Loucy (cell line): Measurements from ENCODE around the gene STPG2.

Source experiments
- H2AFZ ChIP-seq: fragments of 200-600 bp; sonication (generic); 2 replicates; pipeline ENCODE4 v1.6.0; 2016; ENCODE audit warnings: antibody characterized with exemption, mild to moderate bottlenecking, low read length, moderate library complexity
- H3F3A ChIP-seq: fragments of 200-600 bp; 2 replicates; pipeline ENCODE4 v1.6.0; 2016; ENCODE audit warnings: antibody characterized with exemption, low read depth, mild to moderate bottlenecking
- H3K27me3 ChIP-seq: fragments of 200-600 bp; sonication (generic); 2 replicates; pipeline ENCODE4 v1.6.1; 2014; ENCODE audit warnings: low read length, mild to moderate bottlenecking; ENCODE audit not compliant: insufficient read depth, poor library complexity, severe bottlenecking
- H3K36me3 ChIP-seq: fragments of 200-600 bp; sonication (generic); 2 replicates; pipeline ENCODE4 v1.6.1; 2016; ENCODE audit warnings: low read length; ENCODE audit not compliant: insufficient read depth
- H3K4me1 ChIP-seq: fragments of 200-600 bp; sonication (generic); 2 replicates; pipeline ENCODE4 v1.5.1; 2014; ENCODE audit warnings: low read length, mild to moderate bottlenecking; ENCODE audit not compliant: insufficient read depth, poor library complexity, severe bottlenecking
- H3K4me2 ChIP-seq: fragments of 200-600 bp; sonication (generic); 2 replicates; pipeline ENCODE4 v1.6.0; 2014; ENCODE audit warnings: antibody characterized with exemption, low read length, low read depth, mild to moderate bottlenecking; ENCODE audit not compliant: poor library complexity, severe bottlenecking
- H3K4me3 ChIP-seq: fragments of 200-600 bp; sonication (generic); 2 replicates; pipeline ENCODE4 v1.5.1; 2014; ENCODE audit warnings: low read length, mild to moderate bottlenecking, mixed read lengths; ENCODE audit not compliant: poor library complexity, severe bottlenecking
- H3K79me2 ChIP-seq: fragments of 200-600 bp; sonication (generic); 2 replicates; pipeline ENCODE4 v1.6.1; 2014; ENCODE audit warnings: low read length; ENCODE audit not compliant: insufficient read depth
- H3K9ac ChIP-seq: fragments of 200-600 bp; sonication (generic); 2 replicates; pipeline ENCODE4 v1.6.0; 2014; ENCODE audit warnings: mild to moderate bottlenecking, low read depth, low read length, moderate library complexity; ENCODE audit not compliant: poor library complexity, severe bottlenecking
- H3K9me2 ChIP-seq: fragments of 200-600 bp; sonication (generic); replicated peaks from 2 replicates; pipeline ENCODE4 v1.6.1; 2016; ENCODE audit warnings: low read depth, low read length, mixed read lengths
- H3K9me3 ChIP-seq: fragments of 200-600 bp; sonication (generic); 2 replicates; pipeline ENCODE4 v1.6.1; 2014; ENCODE audit warnings: mild to moderate bottlenecking, antibody characterized with exemption, low read length, low read depth; ENCODE audit not compliant: insufficient read depth
- H4K20me1 ChIP-seq: fragments of 200-600 bp; sonication (generic); 2 replicates; pipeline ENCODE4 v1.6.0; 2014; ENCODE audit warnings: antibody characterized with exemption, low read length, mild to moderate bottlenecking; ENCODE audit not compliant: insufficient read depth, poor library complexity, severe bottlenecking
- EZH2phosphoT487 ChIP-seq: fragments of 200-600 bp; IDR thresholded peaks from 2 replicates; pipeline ENCODE4 v1.6.1; 2018; ENCODE audit warnings: antibody characterized with exemption, mild to moderate bottlenecking, moderate library complexity, borderline replicate concordance
- TF ChIP-seq, protein P1 (sequence below): fragments of 200-600 bp; sonication (generic); conservative IDR thresholded peaks from 2 replicates; pipeline ENCODE4 v1.5.1; 2014; ENCODE audit warnings: mild to moderate bottlenecking, antibody characterized with exemption, low read length

Gene STPG2

GRCh38 chr4:97868097-97868496, 275.2 kb downstream of the STPG2 start:
- no peak overlapping the region for H2AFZ ChIP-seq
- no peaks in the 10 kb centered on the region for H4K20me1 ChIP-seq
- H3K36me3 ChIP-seq, result no peaks in the 10 kb centered on the region
- H3K9me3 ChIP-seq, result no peaks in the 10 kb centered on the region
- H3K4me2 ChIP-seq, result no peak overlapping the region
- TF ChIP-seq, protein P1, sequence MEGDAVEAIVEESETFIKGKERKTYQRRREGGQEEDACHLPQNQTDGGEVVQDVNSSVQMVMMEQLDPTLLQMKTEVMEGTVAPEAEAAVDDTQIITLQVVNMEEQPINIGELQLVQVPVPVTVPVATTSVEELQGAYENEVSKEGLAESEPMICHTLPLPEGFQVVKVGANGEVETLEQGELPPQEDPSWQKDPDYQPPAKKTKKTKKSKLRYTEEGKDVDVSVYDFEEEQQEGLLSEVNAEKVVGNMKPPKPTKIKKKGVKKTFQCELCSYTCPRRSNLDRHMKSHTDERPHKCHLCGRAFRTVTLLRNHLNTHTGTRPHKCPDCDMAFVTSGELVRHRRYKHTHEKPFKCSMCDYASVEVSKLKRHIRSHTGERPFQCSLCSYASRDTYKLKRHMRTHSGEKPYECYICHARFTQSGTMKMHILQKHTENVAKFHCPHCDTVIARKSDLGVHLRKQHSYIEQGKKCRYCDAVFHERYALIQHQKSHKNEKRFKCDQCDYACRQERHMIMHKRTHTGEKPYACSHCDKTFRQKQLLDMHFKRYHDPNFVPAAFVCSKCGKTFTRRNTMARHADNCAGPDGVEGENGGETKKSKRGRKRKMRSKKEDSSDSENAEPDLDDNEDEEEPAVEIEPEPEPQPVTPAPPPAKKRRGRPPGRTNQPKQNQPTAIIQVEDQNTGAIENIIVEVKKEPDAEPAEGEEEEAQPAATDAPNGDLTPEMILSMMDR, result no peak
- no peak for TF ChIP-seq EZH2phosphoT487
- no peaks in the 10 kb centered on the region for H3F3A ChIP-seq
- H3K27me3 ChIP-seq, result no peaks in the 10 kb centered on the region
- no peaks in the 10 kb centered on the region for H3K79me2 ChIP-seq
- H3K4me3 ChIP-seq, result no peak overlapping the region
- H3K4me1 ChIP-seq, result no peaks in the 10 kb centered on the region
- no peaks in the 10 kb centered on the region for H3K9me2 ChIP-seq
- H3K9ac ChIP-seq, result no peak overlapping the region

- H3K4me1 ChIP-seq, result no peaks in the 10 kb centered on the region
- no peaks in the 10 kb centered on the region for H3K9me3 ChIP-seq
- no peaks in the 10 kb centered on the region for H4K20me1 ChIP-seq
- H3K9me2 ChIP-seq, result no peaks in the 10 kb centered on the region
- no peaks in the 10 kb centered on the region for H3K27me3 ChIP-seq
- TF ChIP-seq, protein P1, result no peak
- no peak for TF ChIP-seq EZH2phosphoT487
- H3F3A ChIP-seq, result no peaks in the 10 kb centered on the region
- no peaks in the 10 kb centered on the region for H3K36me3 ChIP-seq
- no peaks in the 10 kb centered on the region for H3K79me2 ChIP-seq
- no peak overlapping the region for H3K4me2 ChIP-seq
- H3K4me3 ChIP-seq, result no peak overlapping the region
- H2AFZ ChIP-seq, result no peak overlapping the region
- H3K9ac ChIP-seq, result no peak overlapping the region
These were observed 275.7 kb downstream of the STPG2 start for GRCh38 chr4:97867557-97868091.

GRCh38 chr4:97866821-97867556, 276.3 kb downstream of the STPG2 start:
- H3K9me3 ChIP-seq, result no peaks in the 10 kb centered on the region
- H3K27me3 ChIP-seq, result no peaks in the 10 kb centered on the region
- H3K9ac ChIP-seq, result no peak overlapping the region
- H2AFZ ChIP-seq, result no peak overlapping the region
- no peaks in the 10 kb centered on the region for H3F3A ChIP-seq
- no peak overlapping the region for H3K4me3 ChIP-seq
- no peak overlapping the region for H3K4me2 ChIP-seq
- H3K36me3 ChIP-seq, result no peaks in the 10 kb centered on the region
- no peaks in the 10 kb centered on the region for H3K79me2 ChIP-seq
- no peaks in the 10 kb centered on the region for H3K4me1 ChIP-seq
- H3K9me2 ChIP-seq, result no peaks in the 10 kb centered on the region
- TF ChIP-seq, protein P1, result no peak
- TF ChIP-seq EZH2phosphoT487, result no peak
- no peaks in the 10 kb centered on the region for H4K20me1 ChIP-seq
